Superior temporal gyrus (tissue), 1 donor: ENCODE data around the gene VN1R5.

Experiments
- DNase-seq: peaks from one replicate; pipeline ENCODE4 v3.0.0-alpha.2; 2016; ENCODE audit errors: extremely low spot score

Gene VN1R5

GRCh38 chr1:247300491-247301175 is 44.8 kb downstream of the VN1R5 start:
- no peak for DNase-seq

GRCh38 chr1:247301176-247301540 is 45.3 kb downstream of the VN1R5 start:
- DNase-seq = no peak

- DNase-seq = no peak
These were observed 47.3 kb downstream of the VN1R5 start for GRCh38 chr1:247303216-247303615.

- no peak for DNase-seq
These were observed 48.2 kb downstream of the VN1R5 start for GRCh38 chr1:247304031-247304430.
